ENCODE results near the gene VTI1B. TPM values are rescaled to one million over a fixed set of nuclear protein-coding genes. Genes with fewer than 3 reads are reported as not detected.
"Not testable (repeated sequence)": the region's sequence is repeated elsewhere in the genome, so short reads cannot be mapped to it uniquely, and the experiment has no call there.

The VTI1B gene
- total RNA-seq, 4 donors from 2014 or later = 48.4 to 61.1 (median 56.2) TPM

- Histone ChIP-seq H3K27ac (no peak overlapping the region), H3K4me3 (no peak overlapping the region), H3K27me3 (no peaks in the 10 kb centered on the region), H3K36me3 (no peaks in the 10 kb centered on the region), H3K9me3 (no peaks in the 10 kb centered on the region), H3K4me1 (peaks cover 15% of the 10 kb centered on the region)
- no peak for DNase-seq (ENCODE audit: low spot score in 2 of 2)
- WGBS = 73% methylated on average over 2 of the region's 2 CpGs
- TF ChIP-seq POLR2A (IDR thresholded peaks at IDR 0.05) (no peak), EP300 (IDR thresholded peaks at IDR 0.05) (no peak), POLR2AphosphoS5 (IDR thresholded peaks at IDR 0.05) (no peak), CTCF (IDR thresholded peaks at IDR 0.05) (no peak)
Measured at GRCh38 chr14:67718265-67718664, 43.8 kb upstream of the VTI1B start.

- no peaks in the 10 kb centered on the region for H3K36me3 ChIP-seq
- H3K4me3 ChIP-seq = no peak overlapping the region
- H3K4me1 ChIP-seq = peaks cover 4% of the 10 kb centered on the region
- H3K27me3 ChIP-seq = no peaks in the 10 kb centered on the region
- no peak overlapping the region for H3K27ac ChIP-seq
- TF ChIP-seq POLR2A (IDR thresholded peaks at IDR 0.05) (no peak), EP300 (IDR thresholded peaks at IDR 0.05) (no peak), CTCF (IDR thresholded peaks at IDR 0.05) (no peak), POLR2AphosphoS5 (IDR thresholded peaks at IDR 0.05) (no peak)
- 98% methylated on average over 1 of the region's 1 CpG for WGBS
- no peak for DNase-seq (ENCODE audit: low spot score in 2 of 2)
- no peaks in the 10 kb centered on the region for H3K9me3 ChIP-seq
Measured at GRCh38 chr14:67717048-67717447, 42.6 kb upstream of the VTI1B start.

GRCh38 chr14:67710209-67710608 is 35.8 kb upstream of the VTI1B start:
- H3K27ac ChIP-seq = no peak overlapping the region

GRCh38 chr14:67709796-67710195 is 35.4 kb upstream of the VTI1B start:
- not testable (repeated sequence) for H3K27ac ChIP-seq; H3K27me3 ChIP-seq; H3K36me3 ChIP-seq; H3K4me3 ChIP-seq; DNase-seq (ENCODE audit: low spot score in 2 of 2); H3K4me1 ChIP-seq; H3K9me3 ChIP-seq
- 61% methylated on average over 1 of the region's 1 CpG for WGBS

More at GRCh38 chr14:67710209-67710608, 35.8 kb upstream of the VTI1B start:
- H3K4me1 ChIP-seq = no peaks in the 10 kb centered on the region
- whole genome bisulfite sequencing = 80% methylated on average over 2 of the region's 2 CpGs
- no peak overlapping the region for H3K4me3 ChIP-seq
- no peaks in the 10 kb centered on the region for H3K27me3 ChIP-seq
- no peaks in the 10 kb centered on the region for H3K36me3 ChIP-seq
- DNase-seq (ENCODE audit: low spot score in 2 of 2) = no peak
- TF ChIP-seq POLR2A (IDR thresholded peaks at IDR 0.05) = no peak
- no peak for TF ChIP-seq EP300 (IDR thresholded peaks at IDR 0.05)
- no peak for TF ChIP-seq CTCF (IDR thresholded peaks at IDR 0.05)
- no peak for TF ChIP-seq POLR2AphosphoS5 (IDR thresholded peaks at IDR 0.05)
- no peaks in the 10 kb centered on the region for H3K9me3 ChIP-seq

- H3K9me3 ChIP-seq; H3K4me3 ChIP-seq; H3K27ac ChIP-seq; DNase-seq (ENCODE audit: low spot score in 2 of 2); H3K27me3 ChIP-seq; H3K4me1 ChIP-seq; H3K36me3 ChIP-seq: not testable (repeated sequence)
Measured at GRCh38 chr14:67709346-67709745, 34.9 kb upstream of the VTI1B start.

GRCh38 chr14:67705211-67705610 is 30.8 kb upstream of the VTI1B start:
- no peak for TF ChIP-seq EP300 (IDR thresholded peaks at IDR 0.05)
- TF ChIP-seq CTCF (IDR thresholded peaks at IDR 0.05) = no peak
- TF ChIP-seq POLR2A (IDR thresholded peaks at IDR 0.05) = no peak
- TF ChIP-seq POLR2AphosphoS5 (IDR thresholded peaks at IDR 0.05) = no peak

More at GRCh38 chr14:67705211-67705610, 30.8 kb upstream of the VTI1B start:
- H3K27me3 ChIP-seq = no peaks in the 10 kb centered on the region
- no peak overlapping the region for H3K27ac ChIP-seq
- H3K9me3 ChIP-seq = no peaks in the 10 kb centered on the region
- no peak overlapping the region for H3K4me3 ChIP-seq
- DNase-seq (ENCODE audit: low spot score in 2 of 2) = no peak
- H3K36me3 ChIP-seq = no peaks in the 10 kb centered on the region
- WGBS = 51% methylated on average over 3 of the region's 3 CpGs
- peaks cover 3% of the 10 kb centered on the region for H3K4me1 ChIP-seq
